HEK293 (cell line): ENCODE data around the gene STARD9.

Source experiments
- CTCF ChIA-PET: fragments of 350-600 bp; formaldehyde crosslinking; extraction: SDS; loops from one replicate; lab custom pipeline; 2021; ENCODE audit warnings: antibody characterized with exemption; lab: Yijun Ruan, JAX
- POLR2A ChIA-PET: fragments of 300-600 bp; formaldehyde crosslinking; extraction: SDS; loops from one replicate; lab custom pipeline; 2020; ENCODE audit warnings: antibody characterized with exemption, inconsistent platforms; lab: Yijun Ruan, JAX
- H3K27ac ChIP-seq: fragments of 200-500 bp; sonication (Bioruptor generic); 2 replicates; pipeline ENCODE4 v1.5.1; 2014; ENCODE audit warnings: low read depth, low read length, control low read depth, inconsistent platforms; ENCODE audit errors: extremely low read depth
- H3K36me3 ChIP-seq, 2 experiments: fragments of 200-500 bp in 1 of 2; sonication (Bioruptor generic) in 1 of 2; 1 replicate in 1 of 2; 2 replicates in 1 of 2; pipeline ENCODE4 v1.5.1; 2014 to 2017; ENCODE audit warnings: inconsistent platforms in 2 of 2, low read length in 2 of 2; ENCODE audit not compliant: control insufficient read depth in 2 of 2, insufficient read depth in 1 of 2
- H3K4me1 ChIP-seq: fragments of 200-500 bp; sonication (Bioruptor generic); 2 replicates; pipeline ENCODE4 v1.5.1; 2014; ENCODE audit warnings: mild to moderate bottlenecking, low read length, inconsistent platforms; ENCODE audit not compliant: control insufficient read depth, insufficient read depth
- H3K4me3 ChIP-seq: 2 replicates; pipeline ENCODE4 v1.5.1; 2011; ENCODE audit warnings: low read depth, mild to moderate bottlenecking, control low read depth, low read length, moderate library complexity
- H3K9me3 ChIP-seq: fragments of 200-500 bp; sonication (Bioruptor generic); 2 replicates; pipeline ENCODE4 v1.5.1; 2014; ENCODE audit warnings: low read depth, low read length, inconsistent platforms; ENCODE audit not compliant: control insufficient read depth, insufficient read depth
- ATF2 ChIP-seq: fragments of 450-650 bp; formaldehyde crosslinking; IDR thresholded peaks from 2 replicates; pipeline ENCODE4 v1.5.1; 2016; ENCODE audit warnings: missing biosample characterization, missing genetic modification characterization, low read depth
- CTCF ChIP-seq: fragments of 450-650 bp; formaldehyde crosslinking; IDR thresholded peaks from 2 replicates; pipeline ENCODE4 v1.5.1; 2016; ENCODE audit warnings: missing biosample characterization, missing genetic modification characterization
- HOXD13 ChIP-seq: sonication (generic); formaldehyde crosslinking; IDR thresholded peaks from 2 replicates; pipeline ENCODE4 v1.8.0; 2022; ENCODE audit warnings: missing genetic modification reagents, borderline replicate concordance
- IKZF3 ChIP-seq: fragments of 450-650 bp; IDR thresholded peaks from 2 replicates; pipeline ENCODE4 v1.5.0; 2018; ENCODE audit warnings: missing biosample characterization, mild to moderate bottlenecking, missing genetic modification characterization, moderate library complexity
- KLF17 ChIP-seq: fragments of 450-650 bp; formaldehyde crosslinking; IDR thresholded peaks from 2 replicates; pipeline ENCODE4 v1.5.1; 2016; ENCODE audit warnings: missing biosample characterization, missing genetic modification characterization
- REPIN1 ChIP-seq: fragments of 450-650 bp; formaldehyde crosslinking; IDR thresholded peaks from 2 replicates; pipeline ENCODE4 v1.5.1; 2017; ENCODE audit warnings: missing biosample characterization, missing genetic modification characterization, low read depth
- SP7 ChIP-seq: fragments of 450-650 bp; formaldehyde crosslinking; IDR thresholded peaks from 2 replicates; pipeline ENCODE4 v1.5.1; 2016; ENCODE audit warnings: missing biosample characterization, missing genetic modification characterization
- TRIM28 ChIP-seq: IDR thresholded peaks from 2 replicates; pipeline ENCODE4 v1.6.1; 2011; ENCODE audit warnings: low read length, control low read depth, borderline replicate concordance
- YY2 ChIP-seq: fragments of 450-650 bp; formaldehyde crosslinking; IDR thresholded peaks from 2 replicates; pipeline ENCODE4 v1.5.1; 2016; ENCODE audit warnings: missing biosample characterization, missing genetic modification characterization
- ZBTB1 ChIP-seq: fragments of 450-650 bp; formaldehyde crosslinking; IDR thresholded peaks from 2 replicates; pipeline ENCODE4 v1.5.1; 2016; ENCODE audit warnings: missing biosample characterization, missing genetic modification characterization
- ZNF112 ChIP-seq: fragments of 450-650 bp; formaldehyde crosslinking; IDR thresholded peaks from 2 replicates; pipeline ENCODE4 v1.5.0; 2017; ENCODE audit warnings: missing biosample characterization, missing genetic modification characterization
- ZNF133 ChIP-seq: fragments of 450-650 bp; formaldehyde crosslinking; IDR thresholded peaks from 2 replicates; pipeline ENCODE4 v1.5.1; 2016; ENCODE audit warnings: missing biosample characterization, missing genetic modification characterization
- ZNF214 ChIP-seq: fragments of 450-650 bp; formaldehyde crosslinking; IDR thresholded peaks from 2 replicates; pipeline ENCODE4 v1.5.1; 2017; ENCODE audit warnings: missing biosample characterization, mild to moderate bottlenecking, missing genetic modification characterization, borderline replicate concordance
- ZNF24 ChIP-seq: fragments of 450-650 bp; formaldehyde crosslinking; IDR thresholded peaks from 2 replicates; pipeline ENCODE4 v1.5.1; 2016; ENCODE audit warnings: missing biosample characterization, missing genetic modification characterization
- ZNF248 ChIP-seq: fragments of 450-650 bp; formaldehyde crosslinking; IDR thresholded peaks from 2 replicates; pipeline ENCODE4 v1.5.1; 2017; ENCODE audit warnings: missing biosample characterization, missing genetic modification characterization
- ZNF324 ChIP-seq: fragments of 450-650 bp; formaldehyde crosslinking; IDR thresholded peaks from 2 replicates; pipeline ENCODE4 v1.5.1; 2016; ENCODE audit warnings: missing biosample characterization, missing genetic modification characterization
- ZNF335 ChIP-seq: fragments of 450-650 bp; formaldehyde crosslinking; conservative IDR thresholded peaks from 2 replicates; pipeline ENCODE4 v1.5.1; 2016; ENCODE audit warnings: missing biosample characterization, missing genetic modification characterization
- ZNF354C ChIP-seq: fragments of 450-650 bp; formaldehyde crosslinking; IDR thresholded peaks from 2 replicates; pipeline ENCODE4 v1.5.1; 2016; ENCODE audit warnings: missing biosample characterization, missing genetic modification characterization, low read depth, borderline replicate concordance
- ZNF571 ChIP-seq: fragments of 450-650 bp; formaldehyde crosslinking; IDR thresholded peaks from 2 replicates; pipeline ENCODE4 v1.5.0; 2017; ENCODE audit warnings: missing biosample characterization, missing genetic modification characterization
- ZNF623 ChIP-seq: fragments of 450-650 bp; formaldehyde crosslinking; IDR thresholded peaks from 2 replicates; pipeline ENCODE4 v1.5.1; 2016; ENCODE audit warnings: missing biosample characterization, missing genetic modification characterization
- ZNF670 ChIP-seq: fragments of 450-650 bp; formaldehyde crosslinking; IDR thresholded peaks from 2 replicates; pipeline ENCODE4 v1.5.1; 2016; ENCODE audit warnings: missing biosample characterization, missing genetic modification characterization, low read depth
- ZNF692 ChIP-seq: fragments of 450-650 bp; formaldehyde crosslinking; IDR thresholded peaks from 2 replicates; pipeline ENCODE4 v1.5.1; 2016; ENCODE audit warnings: missing biosample characterization, missing genetic modification characterization
- ZNF76 ChIP-seq: fragments of 450-650 bp; formaldehyde crosslinking; IDR thresholded peaks from 2 replicates; pipeline ENCODE4; 2016; ENCODE audit warnings: low read depth, missing biosample characterization, missing genetic modification characterization, borderline replicate concordance
- ZNF792 ChIP-seq: fragments of 450-650 bp; formaldehyde crosslinking; IDR thresholded peaks from 2 replicates; pipeline ENCODE4 v1.5.1; 2016; ENCODE audit warnings: missing biosample characterization, missing genetic modification characterization

Gene STARD9

GRCh38 chr15:42667855-42668254, 92.4 kb downstream of the STARD9 start:
- ChIA-PET CTCF (interaction anchor here (0.6 kb wide), 1 partner anchor 28 kb away, joined by 3 read pairs; no protein-coding TSS in a partner anchor), POLR2A (no interaction called here)
- Histone ChIP-seq H3K27ac (no peak overlapping the region), H3K4me3 (no peak overlapping the region), H3K4me1 (no peaks in the 10 kb centered on the region), H3K36me3 (peaks cover 5 to 25% of the 10 kb centered on the region in 2 experiments; a peak in 2 of 3 replicates), H3K9me3 (no peaks in the 10 kb centered on the region)
- no peak for TF ChIP-seq ZNF112
- no peak for TF ChIP-seq ZNF670 (tag by site-specific recombination)
- no peak for TF ChIP-seq REPIN1 (tag by site-specific recombination)
- TF ChIP-seq ZNF792 = no peak

GRCh38 chr15:42670451-42670850, 95.0 kb downstream of the STARD9 start:
- H3K9me3 ChIP-seq = no peaks in the 10 kb centered on the region
- ChIA-PET POLR2A (no interaction called here), CTCF (no interaction called here)

GRCh38 chr15:42672444-42672843, 97.0 kb downstream of the STARD9 start:
- no peak overlapping the region for H3K4me3 ChIP-seq
- POLR2A ChIA-PET = no interaction called here
- TF ChIP-seq ZBTB1 (tag by site-specific recombination) = no peak
- H3K36me3 ChIP-seq = peaks cover 0 to 36% of the 10 kb centered on the region in 2 experiments; a peak in 2 of 3 replicates
- no peak overlapping the region for H3K27ac ChIP-seq
- no peaks in the 10 kb centered on the region for H3K9me3 ChIP-seq
- H3K4me1 ChIP-seq = no peaks in the 10 kb centered on the region
- CTCF ChIA-PET = interaction anchor here (0.7 kb wide), 1 partner anchor 8 kb away, joined by 4 read pairs; no protein-coding TSS in a partner anchor

More at GRCh38 chr15:42670451-42670850, 95.0 kb downstream of the STARD9 start:
- no peak overlapping the region for H3K4me3 ChIP-seq
- TF ChIP-seq ZNF248 (tag by site-specific recombination) (no peak), ZNF324 (tag by site-specific recombination) (no peak), ZNF133 (tag by site-specific recombination) (no peak), YY2 (tag by site-specific recombination) (no peak), CTCF (tag by site-specific recombination) (no peak), ZNF623 (tag by site-specific recombination) (no peak), SP7 (tag by site-specific recombination) (no peak), ZNF24 (tag by site-specific recombination) (no peak), IKZF3 (tag by site-specific recombination) (no peak), ZNF214 (no peak)
- TF ChIP-seq, all 188 proteins: peak for 0
- no peak overlapping the region for H3K27ac ChIP-seq
- H3K36me3 ChIP-seq = peaks cover 0 to 20% of the 10 kb centered on the region in 2 experiments; a peak in 2 of 3 replicates
- no peaks in the 10 kb centered on the region for H3K4me1 ChIP-seq

- ChIA-PET POLR2A (no interaction called here), CTCF (no interaction called here)
- Histone ChIP-seq H3K4me1 (no peaks in the 10 kb centered on the region), H3K36me3 (peaks cover 0 to 44% of the 10 kb centered on the region in 2 experiments; a peak in 1 of 3 replicates), H3K27ac (no peak overlapping the region), H3K9me3 (no peaks in the 10 kb centered on the region), H3K4me3 (no peak overlapping the region)
- TF ChIP-seq TRIM28 = no peak
- TF ChIP-seq ATF2 (tag by site-specific recombination) = no peak
- TF ChIP-seq ZNF335 (tag by site-specific recombination) = no peak
- TF ChIP-seq HOXD13 (CRISPR knock-in tag) = no peak
- TF ChIP-seq KLF17 (tag by site-specific recombination) = no peak
- TF ChIP-seq ZNF24 (tag by site-specific recombination) = no peak
- no peak for TF ChIP-seq ZNF76 (tag by site-specific recombination)
- TF ChIP-seq ZNF692 (tag by site-specific recombination) = no peak
- TF ChIP-seq ZNF571 (tag by site-specific recombination) = no peak
- no peak for TF ChIP-seq ZNF354C (tag by site-specific recombination)
Measured at GRCh38 chr15:42674472-42674871, 99.1 kb downstream of the STARD9 start.
